GM15510 (cell line): ENCODE results near the gene ATP4A.

Source experiments
- POLR2A ChIP-seq: IDR thresholded peaks from 3 replicates; pipeline ENCODE4 v1.6.1; 2011; ENCODE audit warnings: borderline replicate concordance; ENCODE audit not compliant: insufficient read length; ENCODE audit errors: extremely low read depth

Gene ATP4A

DNA sequence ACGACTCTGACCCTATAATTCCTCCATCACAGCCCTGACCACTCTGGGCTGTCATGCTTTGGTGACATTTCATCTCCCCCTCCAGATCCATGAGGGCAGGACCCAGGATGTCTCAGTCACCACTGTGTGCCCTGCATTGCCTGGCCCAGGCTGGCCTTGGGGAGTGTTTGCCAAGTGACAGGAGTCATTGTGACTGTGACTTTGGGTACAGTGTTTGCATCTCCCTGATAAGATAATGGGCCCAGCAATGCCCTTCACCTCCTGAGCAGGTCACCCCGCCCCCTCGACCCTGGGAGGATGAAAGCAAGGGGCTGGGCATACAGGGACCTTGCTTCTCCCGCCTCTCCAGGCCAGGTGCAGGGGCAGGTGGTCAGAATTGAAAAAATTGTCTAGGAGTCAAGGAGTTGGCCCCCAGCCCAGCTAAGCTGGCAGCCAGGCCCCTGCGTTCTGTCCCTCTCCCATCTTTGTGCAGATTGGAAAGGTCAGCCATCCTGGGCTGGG, 5.9 kb upstream of the ATP4A start:
- no peak for TF ChIP-seq POLR2A

DNA sequence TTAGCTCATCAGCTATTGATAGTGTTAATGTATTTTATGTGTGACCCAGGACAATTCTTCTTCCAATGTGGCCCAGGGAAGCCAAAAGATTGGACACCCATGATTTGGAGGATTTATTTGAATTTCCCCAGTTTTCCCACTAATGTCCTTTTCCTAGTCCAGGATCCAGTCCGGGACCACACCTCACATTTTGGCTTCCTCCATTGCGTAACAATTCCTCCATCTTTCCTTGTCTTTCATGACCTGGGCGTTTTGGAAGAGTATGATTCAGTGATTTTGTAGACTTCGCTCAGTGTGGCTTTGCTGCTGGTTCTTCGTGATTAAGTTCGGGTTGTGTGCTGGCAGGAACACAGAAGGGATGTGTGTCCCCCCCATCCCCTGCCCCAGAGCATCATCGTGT, 3.3 kb upstream of the ATP4A start:
- no peak for TF ChIP-seq POLR2A

DNA sequence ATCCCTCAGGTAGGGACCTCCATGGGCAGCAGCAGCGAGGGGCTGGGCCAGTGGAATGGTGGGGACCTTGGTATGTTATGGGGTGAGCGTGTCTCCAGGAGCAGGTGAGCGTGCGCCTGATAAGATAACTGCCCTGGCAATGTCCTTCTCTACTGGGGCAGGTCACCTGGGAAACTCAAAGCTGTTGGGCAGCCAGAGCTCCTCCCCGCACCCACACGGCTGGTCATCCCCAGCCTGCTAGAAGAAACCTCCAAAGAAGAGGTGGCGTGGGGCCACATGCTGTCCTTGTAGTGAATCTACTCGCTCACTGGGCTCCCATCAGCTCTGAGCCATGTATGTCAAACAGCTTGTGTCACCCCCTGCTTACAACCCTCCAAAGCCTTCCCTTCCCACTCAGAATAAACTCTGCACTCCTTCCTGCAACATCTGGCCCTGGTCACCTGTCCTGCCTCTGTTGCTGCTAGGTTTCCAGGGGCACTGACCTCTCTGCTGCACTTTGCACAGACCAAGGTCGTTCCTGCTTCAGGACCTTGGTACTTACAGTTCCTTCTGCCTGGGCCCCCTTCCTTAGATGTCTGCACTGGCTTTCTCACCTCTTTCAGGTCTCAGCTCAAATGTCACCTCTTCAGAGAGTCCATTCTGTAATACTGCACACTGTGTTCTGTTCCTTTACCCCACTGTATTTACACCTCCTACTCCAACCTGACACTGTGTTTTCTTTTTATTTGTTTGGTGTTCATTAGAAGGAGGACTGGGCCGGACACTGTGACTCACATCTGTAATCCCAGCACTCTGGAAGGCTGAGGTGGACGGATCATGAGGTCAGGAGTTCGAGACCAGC, 1.8 kb upstream of the ATP4A start:
- no peak for TF ChIP-seq POLR2A

DNA sequence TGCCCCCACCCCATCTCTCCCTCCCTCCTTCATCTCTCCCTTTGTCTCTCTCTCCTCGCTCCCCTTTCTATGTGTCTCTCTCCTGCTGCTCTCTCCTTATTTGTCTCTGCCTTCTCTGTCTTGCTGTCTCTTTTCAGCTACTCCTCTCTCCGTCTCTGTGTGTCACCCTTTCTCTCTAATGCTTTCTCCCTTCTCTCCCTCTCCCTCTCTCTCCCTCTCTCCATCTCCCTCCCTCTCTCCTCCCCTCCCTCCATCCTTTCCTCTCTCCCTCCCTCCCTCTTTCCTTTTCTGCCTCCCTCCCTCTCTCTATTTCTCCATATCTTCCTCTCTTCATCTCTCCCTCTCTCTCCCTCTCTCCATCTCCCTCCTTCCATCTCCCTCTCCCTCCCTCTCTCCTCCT, 682 bp downstream of the ATP4A start:
- TF ChIP-seq POLR2A = no peak

DNA sequence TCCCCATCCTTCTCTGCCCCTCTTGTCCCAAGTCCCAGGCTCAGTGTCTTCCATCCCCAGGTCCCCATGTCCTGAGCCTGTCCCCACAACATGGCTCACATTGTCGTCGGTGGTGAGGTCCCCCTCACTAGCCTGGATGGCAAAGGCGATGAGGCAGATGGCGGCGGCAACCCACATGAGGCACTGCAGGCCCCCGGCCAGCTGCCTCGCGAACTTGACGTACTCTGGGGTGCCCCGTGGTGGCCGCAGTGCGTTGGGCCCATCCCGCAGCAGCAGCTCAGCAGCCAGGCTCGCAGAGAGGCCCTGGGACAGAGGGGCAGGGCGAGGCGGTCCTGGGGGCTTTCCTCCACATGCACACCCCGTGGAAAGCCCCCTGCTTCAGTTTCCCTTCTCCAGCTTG, 1.1 kb downstream of the ATP4A start:
- TF ChIP-seq POLR2A = no peak

DNA sequence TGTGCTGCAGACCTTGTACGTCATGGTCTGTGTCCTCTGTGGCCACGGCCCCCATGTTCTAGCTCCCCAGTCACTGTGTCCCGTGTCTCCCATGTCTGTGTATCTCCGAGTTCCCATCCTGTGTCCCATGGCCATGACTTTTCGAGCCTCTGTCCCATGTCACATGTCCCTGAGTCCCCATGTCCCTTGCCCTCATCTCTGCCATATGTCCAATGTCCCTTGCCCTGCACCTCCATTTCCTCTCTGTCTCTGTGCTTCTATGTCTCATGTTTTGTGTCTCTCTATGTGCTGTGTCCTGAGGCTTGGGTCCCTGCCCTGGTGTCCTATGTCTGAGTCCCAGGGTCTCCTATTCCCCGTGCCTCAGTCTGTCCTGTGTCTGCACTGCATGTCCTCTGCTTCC, 2.0 kb downstream of the ATP4A start:
- TF ChIP-seq POLR2A = no peak

DNA sequence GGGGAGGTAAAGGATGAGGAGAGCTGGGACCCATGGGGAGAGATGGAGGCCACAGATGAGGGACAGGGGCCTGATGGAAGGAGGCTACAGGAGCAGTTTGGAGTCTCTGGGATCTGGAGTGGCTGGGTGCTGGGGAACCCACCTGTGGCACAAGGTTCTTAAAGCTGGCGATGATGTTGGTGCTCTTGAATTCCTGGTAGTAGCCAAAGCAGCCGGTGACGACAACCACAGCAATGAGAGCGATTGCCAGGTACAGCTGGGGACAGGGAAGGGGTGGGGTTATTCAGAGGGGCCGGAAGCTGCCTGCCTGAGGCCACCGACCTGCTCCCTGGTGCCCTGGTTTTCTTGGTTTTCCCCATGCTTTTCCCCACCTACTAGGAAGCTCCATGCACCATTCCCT, 2.8 kb downstream of the ATP4A start:
- no peak for TF ChIP-seq POLR2A

DNA sequence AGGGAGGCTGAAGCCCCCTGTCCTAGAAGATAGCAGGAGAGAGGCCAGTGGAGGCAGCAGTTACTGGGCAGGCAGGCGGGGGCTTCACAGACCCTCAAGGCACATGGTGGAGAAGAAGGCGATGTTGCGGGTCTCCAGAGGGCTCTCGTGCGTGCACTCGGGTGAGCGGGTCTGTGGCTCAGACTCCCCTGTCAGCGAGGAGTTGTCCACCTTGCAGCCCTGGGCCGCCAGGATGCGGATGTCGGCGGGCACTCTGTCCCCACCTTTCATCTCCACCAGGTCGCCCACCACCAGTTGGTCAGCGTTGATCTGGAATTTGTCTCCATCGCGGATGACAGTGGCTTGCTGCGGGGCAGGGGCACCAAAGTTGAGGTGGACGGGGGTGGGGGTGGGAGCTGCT, 3.2 kb downstream of the ATP4A start:
- TF ChIP-seq POLR2A = no peak

DNA sequence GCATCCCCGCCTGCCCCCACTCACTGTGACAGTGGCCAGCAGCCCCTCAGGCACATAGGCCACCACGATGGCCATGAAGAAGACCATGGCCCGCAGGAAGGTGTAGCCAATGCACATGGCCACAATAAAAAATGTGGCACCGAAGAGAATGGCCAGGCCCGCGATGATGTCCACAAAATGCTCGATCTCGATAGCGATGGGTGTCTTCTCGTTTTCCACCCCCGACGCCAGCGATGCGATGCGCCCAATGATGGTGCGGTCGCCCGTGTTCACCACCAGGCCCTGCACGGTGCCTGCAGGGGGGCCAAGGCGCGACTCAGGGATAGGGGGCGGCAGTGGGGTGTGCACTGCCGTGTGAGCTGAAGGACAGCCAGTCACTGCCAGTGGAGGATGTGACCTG, 3.7 kb downstream of the ATP4A start:
- TF ChIP-seq POLR2A = no peak

DNA sequence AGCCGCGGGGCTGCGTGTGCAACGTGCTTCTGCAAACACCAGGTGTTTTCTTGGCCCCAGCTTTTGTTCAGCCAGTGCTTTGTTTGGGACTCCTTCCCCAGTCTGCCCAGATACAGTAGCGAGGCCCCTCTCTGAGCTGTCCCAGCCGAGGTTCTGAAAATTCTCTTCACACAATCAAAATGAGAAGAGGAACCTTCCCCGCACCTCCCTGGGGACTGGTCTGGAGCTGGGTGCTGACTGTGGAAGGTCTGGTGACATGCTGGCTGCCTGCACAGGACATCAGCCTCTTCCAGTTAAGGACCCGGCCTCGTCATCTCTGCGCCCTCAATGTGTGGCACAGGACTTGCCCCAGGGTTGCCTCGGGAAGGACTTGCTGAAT, 4.2 kb downstream of the ATP4A start:
- no peak for TF ChIP-seq POLR2A

DNA sequence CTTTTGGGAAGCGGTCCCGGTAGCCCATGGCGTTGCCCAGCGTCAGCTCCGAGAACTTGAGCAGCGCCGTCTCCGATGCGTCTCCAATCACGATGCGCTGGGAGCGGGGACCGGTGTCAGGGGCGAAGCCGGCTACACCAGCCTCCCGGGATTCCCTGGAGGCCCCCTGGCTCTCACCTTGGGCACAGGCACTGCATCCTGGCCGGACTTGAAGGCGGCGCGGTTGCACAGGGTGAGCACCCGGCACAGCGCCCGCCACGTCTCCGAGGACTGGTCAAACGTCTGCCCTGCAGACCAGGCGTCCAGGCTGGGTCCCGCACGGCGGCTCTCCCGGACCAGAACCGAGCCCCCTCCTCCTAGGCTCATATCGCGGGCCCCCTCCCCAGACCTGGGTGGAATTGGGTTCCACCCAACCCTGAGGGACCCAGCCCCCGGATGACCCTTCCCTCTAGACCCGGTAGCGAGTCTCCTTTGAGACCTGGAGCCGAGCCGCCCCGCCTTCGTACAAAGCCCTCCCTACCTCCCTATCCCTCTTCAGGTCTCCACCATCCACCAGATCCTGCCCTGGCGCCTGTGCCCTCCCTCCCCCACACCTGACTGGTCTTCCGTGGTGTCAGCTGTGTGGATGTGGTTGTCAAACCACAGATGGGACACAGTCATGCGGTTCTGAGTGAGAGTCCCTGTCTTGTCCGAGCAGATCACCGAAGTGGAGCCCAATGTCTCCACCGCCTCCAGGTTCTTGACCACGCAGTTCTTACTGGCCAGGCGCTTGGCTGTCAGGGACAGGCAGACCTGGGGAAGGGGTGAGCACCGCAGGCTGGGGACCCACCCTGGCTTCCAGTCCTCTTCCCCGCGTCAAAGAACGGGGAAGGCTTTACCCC, 4.8 kb downstream of the ATP4A start:
- no peak for TF ChIP-seq POLR2A

DNA sequence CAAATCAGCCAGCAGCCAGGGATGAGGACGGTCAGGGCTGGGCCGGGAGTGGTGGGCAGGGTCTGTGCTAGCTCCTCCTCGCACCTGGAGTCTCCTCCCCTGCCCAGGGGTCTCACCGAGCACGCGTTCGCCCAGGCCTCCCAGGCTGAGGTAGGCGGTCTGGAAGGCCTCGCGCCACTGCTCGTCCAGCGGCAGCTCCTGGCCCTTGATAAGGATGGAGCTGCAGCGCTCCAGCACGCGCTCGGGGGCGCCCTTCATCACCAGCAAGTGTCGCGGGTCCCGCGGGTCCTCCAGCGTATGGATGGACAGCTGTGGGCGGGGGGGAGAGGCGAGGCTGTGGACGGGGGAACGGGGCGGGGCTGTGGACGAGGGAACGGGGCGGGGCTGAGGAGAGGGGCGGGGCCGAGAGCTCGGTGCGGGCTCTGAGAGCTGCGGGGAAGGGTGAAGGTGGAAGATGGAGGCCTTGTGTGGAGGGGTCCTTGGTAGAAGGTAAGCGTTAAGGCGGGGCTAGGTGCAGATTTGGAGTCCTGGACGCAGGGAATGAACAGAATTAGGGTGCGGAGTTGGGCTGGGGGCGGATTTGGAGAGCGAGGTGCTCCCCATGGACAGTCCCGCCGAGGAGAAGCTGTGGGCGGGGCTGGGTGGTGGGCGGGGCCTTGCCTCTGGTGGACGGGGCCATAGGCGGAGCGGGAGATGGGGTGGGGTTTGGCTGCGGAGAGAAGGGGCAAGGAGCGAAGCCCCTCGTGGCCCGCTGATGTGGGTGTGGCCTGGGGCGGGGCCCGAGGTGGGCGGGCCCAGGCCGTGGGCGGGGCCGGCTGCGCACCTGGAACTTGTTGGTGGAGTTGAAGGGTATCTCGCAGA, 5.7 kb downstream of the ATP4A start:
- TF ChIP-seq POLR2A = no peak

DNA sequence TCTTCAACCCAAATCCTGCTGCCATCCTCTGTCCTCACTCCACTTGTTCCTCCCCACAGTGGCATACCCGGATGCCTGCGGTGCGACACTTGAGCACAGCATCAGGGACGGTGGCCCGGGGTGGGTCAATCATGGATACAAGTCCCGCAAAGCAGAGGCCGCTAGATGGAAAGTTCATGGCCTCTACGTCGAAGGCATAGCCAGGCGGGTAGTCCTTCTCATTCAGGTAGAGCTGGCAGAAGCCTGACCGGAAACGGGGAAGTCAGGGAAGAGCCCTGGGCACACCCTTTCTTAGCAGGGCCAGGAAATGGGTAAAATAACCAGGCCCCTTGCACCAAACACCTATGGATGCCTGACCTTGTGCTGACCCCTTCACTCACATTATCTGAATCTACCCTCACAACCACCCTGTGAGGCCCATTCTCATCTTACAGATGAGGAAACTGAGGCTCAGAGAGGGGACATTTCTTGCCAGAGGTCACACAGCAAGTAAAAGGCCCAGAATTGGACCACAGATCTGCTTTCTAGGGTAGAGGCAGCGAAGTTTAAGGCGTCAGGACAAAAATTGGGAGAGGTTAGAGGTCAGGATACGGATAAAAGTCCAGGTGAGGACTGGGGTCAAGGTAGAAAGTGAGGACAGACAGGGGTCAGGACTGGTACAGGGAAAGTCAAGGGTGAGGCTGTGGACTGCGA, 6.5 kb downstream of the ATP4A start:
- TF ChIP-seq POLR2A = no peak

DNA sequence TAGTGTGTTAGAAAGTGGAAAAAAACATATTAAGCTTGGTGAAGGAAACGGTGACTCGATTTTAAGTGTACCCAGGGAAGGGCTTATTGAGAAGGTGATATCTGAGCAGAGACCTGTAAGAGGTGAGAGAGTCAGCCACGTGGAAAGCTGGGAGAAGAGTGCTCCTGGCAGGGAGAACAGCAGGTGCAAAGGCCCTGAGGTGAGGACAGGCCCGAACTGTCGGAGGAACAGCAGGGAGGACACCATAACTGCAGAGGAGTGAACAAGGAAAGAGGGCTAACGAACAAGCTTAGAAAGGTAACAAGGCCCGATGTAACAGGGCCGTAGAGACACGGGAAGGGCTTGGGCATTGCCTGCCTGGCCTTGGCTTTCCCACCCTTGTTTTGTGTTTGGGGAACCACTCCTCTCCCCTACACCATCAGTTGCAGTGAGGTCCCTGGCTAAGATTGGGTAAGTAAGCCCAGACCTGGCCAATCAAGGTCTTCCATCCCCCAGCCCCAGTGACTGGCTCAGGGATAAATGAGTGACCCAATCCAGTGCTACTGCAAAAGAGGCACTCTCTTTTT, 7.3 kb downstream of the ATP4A start:
- TF ChIP-seq POLR2A = no peak
